HG02642 (cell line): ENCODE results near the gene FAM170B.

Experiments used
- ATAC-seq: cut with Tn5 transposase; IDR thresholded peaks from one replicate; pipeline ENCODE4 v1.9.1; 2021; ENCODE audit warnings: mild to moderate bottlenecking; ENCODE audit not compliant: unreplicated experiment, poor library complexity

The FAM170B gene

GRCh38 chr10:49133706-49134248 lies at the start of gene FAM170B:
Gene FAM170B, minus strand, starts transcription at chr10:49134021. Its CDS starts 103 bp downstream, at chr10:49133918.
- no peak for ATAC-seq

DNA sequence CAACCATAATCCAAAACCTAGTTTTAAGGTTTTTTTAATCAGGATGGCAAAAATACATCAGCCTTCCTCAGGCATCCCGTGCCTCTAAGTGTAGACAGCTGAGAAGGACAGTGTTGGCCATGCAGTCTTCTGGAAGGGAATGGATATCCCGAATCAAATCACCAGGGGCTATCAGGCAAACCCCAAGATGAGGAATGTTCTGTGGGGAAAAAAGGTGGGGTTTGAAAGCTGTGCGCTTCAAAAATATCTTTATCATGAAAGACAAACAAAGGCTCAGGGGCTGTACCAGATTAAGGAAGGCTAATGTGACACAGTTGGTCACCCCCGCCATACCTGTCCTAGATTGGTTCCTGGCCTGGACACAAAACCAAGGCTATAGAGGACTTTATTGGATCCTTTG lies 49.0 kb upstream of the FAM170B start:
- no peak for ATAC-seq

- ATAC-seq = no peak
Observed at GRCh38 chr10:49180444-49180860, 46.6 kb upstream of the FAM170B start.

DNA sequence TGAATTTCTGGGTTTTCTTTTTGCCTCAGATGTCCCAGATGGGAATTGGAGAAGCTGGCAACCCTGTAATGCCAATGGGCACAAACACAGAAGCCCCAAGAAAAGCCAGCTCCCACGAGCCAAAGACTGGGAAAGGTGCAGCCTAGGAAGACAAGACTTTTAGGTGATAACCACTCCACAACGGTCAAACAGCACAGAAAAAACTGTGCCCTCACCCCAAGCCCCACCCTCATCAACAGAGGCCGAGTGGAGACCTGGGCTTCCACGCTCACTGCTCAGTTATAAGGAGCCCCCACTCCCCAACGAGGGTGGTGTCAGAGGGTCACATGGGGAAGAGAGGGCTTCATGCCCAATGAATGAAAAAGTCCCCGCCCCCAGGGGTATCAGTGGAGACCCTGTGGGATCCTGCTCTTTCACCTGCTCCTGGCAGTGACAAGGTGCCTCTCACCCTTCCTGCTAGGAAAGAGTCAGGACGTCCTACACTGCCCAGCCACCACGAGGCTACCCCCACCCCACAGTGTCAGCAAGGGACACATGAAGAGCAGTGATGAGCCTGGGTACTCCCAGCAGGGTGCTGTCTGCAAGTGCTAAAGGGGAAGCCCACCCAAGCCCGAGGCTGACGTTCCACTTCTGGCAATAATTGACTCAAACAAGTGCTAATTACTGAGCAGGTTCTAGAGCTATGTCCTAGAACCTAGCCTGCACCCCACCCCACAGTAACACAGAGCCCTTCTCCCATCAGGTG lies 46.0 kb upstream of the FAM170B start:
- ATAC-seq = peak; percentile 17

DNA sequence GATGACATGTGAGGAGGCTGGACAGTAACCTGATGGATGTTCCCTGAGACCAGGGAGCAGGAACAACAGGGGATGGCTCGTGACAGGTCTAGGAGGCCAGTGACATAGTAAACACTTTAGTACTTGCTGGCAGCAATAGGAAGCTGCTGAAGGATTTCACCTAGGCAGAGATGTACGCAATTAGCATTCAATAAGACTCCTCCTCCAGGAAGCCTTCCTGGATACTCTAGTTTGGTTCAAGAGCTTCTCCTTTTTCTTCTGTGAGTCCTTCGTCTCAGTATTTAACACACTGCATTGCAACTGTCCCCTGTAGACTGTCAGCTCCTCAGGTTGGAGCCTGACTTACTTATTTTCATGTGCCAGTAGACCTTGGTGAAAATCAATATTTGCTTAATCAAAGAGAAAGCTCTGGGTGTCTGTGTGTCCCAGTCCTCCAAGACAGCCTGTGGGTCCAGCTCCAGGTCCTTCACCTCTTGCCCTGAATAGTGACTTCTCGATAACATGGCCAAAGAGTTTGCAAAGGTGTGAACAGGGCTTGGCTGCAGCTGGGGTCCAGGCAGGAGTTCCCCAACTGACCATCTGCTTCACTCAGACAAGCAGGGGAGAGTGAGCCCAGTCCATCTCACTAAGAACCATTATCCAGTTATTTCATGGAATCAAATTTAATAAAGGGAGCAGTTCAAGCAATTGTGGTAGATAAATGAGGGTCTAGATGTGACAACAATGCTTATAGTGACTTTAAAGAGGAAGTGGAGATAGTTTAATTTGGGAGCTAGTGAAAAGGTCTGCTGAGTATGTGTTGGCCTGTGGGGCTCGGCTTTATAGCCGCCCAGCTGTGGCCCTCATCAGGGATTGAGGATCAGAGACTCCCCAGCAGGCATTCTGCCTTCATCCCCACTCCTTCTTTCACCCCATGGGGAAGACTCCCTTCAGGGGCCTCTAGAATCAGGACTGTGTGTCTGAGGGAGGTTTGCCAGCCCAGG lies 45.0 kb upstream of the FAM170B start:
- no peak for ATAC-seq

DNA sequence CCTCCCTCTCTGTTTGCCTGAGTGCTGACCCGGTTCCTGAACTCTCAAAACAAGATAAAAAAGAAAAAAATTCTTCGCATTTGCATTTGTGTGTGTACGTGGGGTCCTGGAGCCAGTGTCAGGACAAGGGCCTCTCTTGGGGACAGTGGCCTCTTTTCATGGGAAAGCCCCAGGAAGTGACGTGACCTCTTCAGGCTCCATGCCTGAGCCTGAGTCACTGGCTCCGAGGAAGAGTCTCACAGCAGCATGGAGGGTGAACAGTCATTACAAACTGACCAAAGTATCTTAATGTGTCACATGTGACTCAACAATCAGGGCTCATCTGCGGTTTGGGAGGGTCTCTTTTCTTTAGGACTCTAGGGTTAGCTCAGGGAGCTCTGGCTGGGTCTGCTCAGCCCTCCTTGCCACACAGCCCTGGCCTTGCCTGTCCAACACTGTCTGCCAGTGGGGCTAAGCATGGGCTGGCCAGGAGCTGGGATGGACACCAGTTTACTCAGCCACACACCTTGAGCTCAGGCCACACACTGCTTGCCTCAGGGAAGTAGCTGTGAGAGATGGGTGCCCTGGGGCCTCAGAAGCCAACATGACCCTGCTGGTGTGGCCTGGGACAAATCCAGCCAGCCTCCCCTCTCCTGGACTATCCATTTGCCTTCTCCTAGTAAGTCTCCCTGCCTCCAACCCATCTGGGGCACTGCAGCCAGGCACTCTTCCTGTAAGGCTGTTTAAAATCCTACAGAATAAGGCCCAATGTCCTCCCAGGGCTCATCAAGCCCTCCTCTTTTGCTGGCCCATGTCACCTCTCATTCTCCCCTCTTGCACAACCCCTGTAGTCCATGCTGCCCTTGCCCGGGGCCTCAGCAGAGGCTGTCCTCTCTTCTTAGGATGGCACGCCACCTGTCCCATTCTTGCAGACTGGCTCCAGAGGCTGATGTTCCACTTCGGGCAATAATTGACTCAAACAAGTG lies 43.9 kb upstream of the FAM170B start:
- ATAC-seq = peak; percentile 81

GRCh38 chr10:49176310-49177268 lies 42.8 kb upstream of the FAM170B start:
- ATAC-seq = peak; percentile 6

GRCh38 chr10:49175587-49176309 lies 41.9 kb upstream of the FAM170B start:
- no peak for ATAC-seq

DNA sequence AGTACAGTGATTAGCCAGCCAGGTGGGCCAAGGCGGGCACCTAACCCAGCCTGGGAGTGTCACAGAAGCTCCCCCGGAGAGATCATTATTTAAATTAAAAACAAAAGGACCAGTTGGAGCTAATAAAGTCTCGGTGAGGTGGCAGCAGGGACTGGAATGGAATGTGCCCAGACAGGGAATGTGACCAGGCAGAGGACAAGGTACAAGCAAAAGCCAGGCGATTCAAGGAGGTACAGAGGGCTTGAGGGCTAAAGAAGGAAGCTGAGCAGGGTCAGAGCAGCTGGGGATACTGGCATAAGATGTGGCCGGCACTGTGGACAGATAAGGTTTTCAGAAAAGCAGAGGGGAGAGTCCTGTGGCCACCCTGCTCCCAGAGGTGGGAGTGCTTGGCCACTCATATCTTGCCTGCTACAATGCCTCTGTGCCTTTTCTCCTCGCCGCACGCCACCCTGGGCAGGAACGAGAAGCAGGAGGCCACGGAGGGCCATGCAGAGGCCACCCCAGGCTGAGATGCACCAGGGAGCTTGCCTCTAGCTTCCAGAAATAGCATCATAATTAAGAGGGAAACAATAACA lies 41.2 kb upstream of the FAM170B start:
- no peak for ATAC-seq

GRCh38 chr10:49174261-49174925 lies 40.6 kb upstream of the FAM170B start:
- no peak for ATAC-seq

DNA sequence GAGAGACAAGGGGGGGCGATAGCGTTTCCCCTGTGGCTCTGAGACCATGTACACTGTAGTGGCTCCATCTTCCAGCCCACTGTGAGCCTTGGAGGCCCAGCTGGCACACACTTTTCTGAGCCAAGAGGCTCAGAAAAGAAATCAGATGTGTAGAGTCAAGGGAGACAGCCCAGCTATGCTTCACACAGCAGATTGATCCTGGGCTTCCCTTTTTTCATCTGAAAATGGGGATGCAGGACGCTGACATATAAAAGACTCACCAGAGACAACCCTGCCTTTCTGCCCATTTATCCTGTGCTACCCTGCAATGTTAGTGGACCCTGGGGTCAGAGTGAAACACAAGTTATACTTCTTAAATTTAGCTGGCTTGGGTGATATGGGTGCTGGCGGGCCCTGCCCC lies 40.0 kb upstream of the FAM170B start:
- ATAC-seq = no peak

GRCh38 chr10:49173201-49173772 lies 39.5 kb upstream of the FAM170B start:
- no peak for ATAC-seq

- ATAC-seq = no peak
Observed at GRCh38 chr10:49172777-49173132, 38.9 kb upstream of the FAM170B start.

- ATAC-seq = no peak
Observed at GRCh38 chr10:49172061-49172776, 38.4 kb upstream of the FAM170B start.

DNA sequence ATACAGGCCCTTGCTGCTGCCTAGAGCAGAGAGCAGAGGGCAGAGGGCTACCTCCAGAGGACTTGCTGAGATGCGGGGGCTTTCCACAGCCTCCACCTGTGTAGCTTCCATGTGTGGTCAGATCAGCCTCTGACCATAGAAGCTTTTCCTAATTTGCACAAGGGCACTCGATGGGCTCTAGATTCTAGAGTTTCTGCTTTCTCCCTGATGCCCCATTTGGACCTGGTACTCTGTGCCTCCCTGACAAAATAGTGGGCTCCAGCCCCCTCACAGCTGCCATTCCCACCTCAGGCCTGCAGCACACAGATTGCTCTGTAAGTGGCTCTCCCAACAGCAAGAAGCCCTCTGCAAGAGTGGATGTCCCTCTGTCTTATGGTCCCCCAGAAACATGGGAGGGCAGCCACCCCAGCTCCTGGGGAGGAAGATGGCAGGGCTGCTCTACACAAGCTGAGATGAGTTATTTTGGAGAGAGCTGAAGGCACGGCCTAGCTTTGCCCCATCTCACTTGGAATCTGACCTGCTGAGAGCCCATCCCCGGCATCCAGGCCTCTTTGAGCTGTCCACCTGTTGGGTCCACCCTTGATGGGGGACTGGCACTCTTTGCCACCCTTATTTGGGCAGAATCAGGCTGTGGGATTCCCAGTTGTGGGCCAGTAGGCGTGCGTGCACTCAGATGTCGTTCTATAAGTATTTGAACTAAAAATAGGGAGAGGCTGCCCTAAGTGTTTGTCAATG lies 37.7 kb upstream of the FAM170B start:
- ATAC-seq = no peak
